Skin of body (tissue), 2 donors: ENCODE measurements around the gene XRN1. TPM values are rescaled to one million over a fixed set of nuclear protein-coding genes. Genes with fewer than 3 reads are reported as not detected.
"Not testable (repeated sequence)": the region's sequence is repeated elsewhere in the genome, so short reads cannot be mapped to it uniquely, and the experiment has no call there.

Source experiments
- DNase-seq: peaks from one replicate; lab custom pipeline; 2025; lab: John Stamatoyannopoulos, UW
- total RNA-seq: library from RNA; depleted of rRNA; stranded (reverse); fragments of >200 nt; gene quantifications from one replicate; pipeline ENCODE4 v1.2.3, GENCODE V29; 2014

The XRN1 gene
- 110 TPM for total RNA-seq

GRCh38 chr3:142447852-142448823, at the start of gene XRN1:
TSS of gene XRN1 (minus strand) at chr3:142448037. CDS start at chr3:142447944, 93 bp downstream.
- DNase-seq = peak; percentile 83

GRCh38 chr3:142495103-142495502, 47.3 kb upstream of the XRN1 start:
- no peak for DNase-seq

GRCh38 chr3:142492184-142492583, 44.3 kb upstream of the XRN1 start:
- DNase-seq = no peak

GRCh38 chr3:142489572-142490323, 41.9 kb upstream of the XRN1 start:
- DNase-seq = no peak

GRCh38 chr3:142484912-142485435, 37.1 kb upstream of the XRN1 start:
- DNase-seq = no peak

GRCh38 chr3:142481196-142481595, 33.4 kb upstream of the XRN1 start:
- DNase-seq = no peak

- DNase-seq = no peak
Observed at GRCh38 chr3:142470826-142471225, 23.0 kb upstream of the XRN1 start.

- no peak for DNase-seq
Observed at GRCh38 chr3:142468456-142468855, 20.6 kb upstream of the XRN1 start.

GRCh38 chr3:142467768-142468167, 19.9 kb upstream of the XRN1 start:
- DNase-seq = no peak

- no peak for DNase-seq
Observed at GRCh38 chr3:142460689-142461088, 12.9 kb upstream of the XRN1 start.

- DNase-seq = no peak
Observed at GRCh38 chr3:142459929-142460328, 12.1 kb upstream of the XRN1 start.

- no peak for DNase-seq
Observed at GRCh38 chr3:142459096-142459495, 11.3 kb upstream of the XRN1 start.

- DNase-seq = no peak
Observed at GRCh38 chr3:142450881-142451280, 3.0 kb upstream of the XRN1 start.

GRCh38 chr3:142450189-142450588, 2.4 kb upstream of the XRN1 start:
- DNase-seq = no peak

GRCh38 chr3:142447301-142447851, 461 bp downstream of the XRN1 start:
- peak; percentile 55 for DNase-seq

- DNase-seq = no peak
Observed at GRCh38 chr3:142445816-142446254, 2.0 kb downstream of the XRN1 start.

- no peak for DNase-seq
Observed at GRCh38 chr3:142444343-142444742, 3.5 kb downstream of the XRN1 start.

GRCh38 chr3:142443060-142443459, 4.8 kb downstream of the XRN1 start:
- DNase-seq = not testable (repeated sequence)

- not testable (repeated sequence) for DNase-seq
Observed at GRCh38 chr3:142439499-142440220, 8.2 kb downstream of the XRN1 start.

GRCh38 chr3:142438096-142438495, 9.7 kb downstream of the XRN1 start:
- not testable (repeated sequence) for DNase-seq
